Memory B cell (primary cell): Measurements from ENCODE around the gene DGKA.
A peak's percentile ranks its signal among the peaks of the same experiment; 100 is the strongest.

Source experiments
- ATAC-seq: fragments of 150-1000 bp; cut with Tn5 transposase; 2 replicates; pipeline ENCODE4 v1.10.0; 2021; ENCODE audit warnings: low read depth, mild to moderate bottlenecking, moderate library complexity
- DNase-seq, 2 donors: peaks; one replicate each; pipeline ENCODE4 v3.0.0; 2022; ENCODE audit warnings: low spot score in 2 of 2
- H3K27ac Mint-ChIP-seq: one replicate; pipeline ENCODE4 v1.8.0; 2022; ENCODE audit warnings: mild to moderate bottlenecking, moderate library complexity, mixed read lengths
- H3K27me3 Mint-ChIP-seq: one replicate; pipeline ENCODE4 v1.8.0; 2022; ENCODE audit warnings: mixed read lengths
- H3K36me3 Mint-ChIP-seq: one replicate; pipeline ENCODE4 v1.8.0; 2022; ENCODE audit warnings: mild to moderate bottlenecking, mixed read lengths
- H3K4me1 Mint-ChIP-seq: one replicate; pipeline ENCODE4 v1.8.0; 2022; ENCODE audit warnings: mixed read lengths
- H3K4me3 Mint-ChIP-seq: one replicate; pipeline ENCODE4 v1.8.0; 2022; ENCODE audit warnings: mild to moderate bottlenecking, moderate library complexity, mixed read lengths
- H3K9me3 Mint-ChIP-seq: one replicate; pipeline ENCODE4 v1.8.0; 2022; ENCODE audit warnings: mixed read lengths

DGKA gene

DNA sequence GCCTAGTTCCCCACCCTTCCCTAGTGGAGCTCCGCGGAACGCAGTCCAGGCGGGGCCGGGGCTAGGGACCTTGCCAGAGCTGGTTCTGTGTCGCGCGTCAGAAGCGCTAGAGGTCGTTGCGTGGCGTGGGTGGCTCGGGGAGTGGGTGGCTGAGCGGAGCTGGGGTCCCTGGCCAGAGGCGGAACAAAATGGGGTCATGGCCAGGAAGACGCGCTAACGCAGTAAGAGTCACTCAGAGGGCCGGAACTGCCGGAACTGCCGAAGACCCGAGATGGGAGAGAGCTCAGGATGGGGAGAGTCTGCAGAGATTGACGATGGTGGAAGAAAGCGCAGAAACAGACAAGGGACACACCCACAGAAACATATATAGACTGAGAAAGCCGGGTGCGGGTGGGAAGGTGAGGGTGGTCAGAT lies 4.8 kb downstream of the DGKA start:
- ATAC-seq (no peak), DNase-seq (no peak)
- peaks cover 43% of the 10 kb centered on the region for H3K4me1 Mint-ChIP-seq
- no peaks in the 10 kb centered on the region for H3K27me3 Mint-ChIP-seq
- peaks cover 33% of the 10 kb centered on the region for H3K36me3 Mint-ChIP-seq
- no peaks in the 10 kb centered on the region for H3K9me3 Mint-ChIP-seq
- H3K4me3 Mint-ChIP-seq = no peak overlapping the region
- peak overlapping the region; percentile 80 for H3K27ac Mint-ChIP-seq

- peaks cover 36% of the 10 kb centered on the region for H3K36me3 Mint-ChIP-seq
- no peaks in the 10 kb centered on the region for H3K27me3 Mint-ChIP-seq
- DNase-seq = no peak
- H3K4me3 Mint-ChIP-seq = no peak overlapping the region
- peak overlapping the region; percentile 66 for H3K27ac Mint-ChIP-seq
- no peaks in the 10 kb centered on the region for H3K9me3 Mint-ChIP-seq
- peaks cover 40% of the 10 kb centered on the region for H3K4me1 Mint-ChIP-seq
- no peak for ATAC-seq
These were observed 7.0 kb downstream of the DGKA start for GRCh38 chr12:55937981-55938380.

DNA sequence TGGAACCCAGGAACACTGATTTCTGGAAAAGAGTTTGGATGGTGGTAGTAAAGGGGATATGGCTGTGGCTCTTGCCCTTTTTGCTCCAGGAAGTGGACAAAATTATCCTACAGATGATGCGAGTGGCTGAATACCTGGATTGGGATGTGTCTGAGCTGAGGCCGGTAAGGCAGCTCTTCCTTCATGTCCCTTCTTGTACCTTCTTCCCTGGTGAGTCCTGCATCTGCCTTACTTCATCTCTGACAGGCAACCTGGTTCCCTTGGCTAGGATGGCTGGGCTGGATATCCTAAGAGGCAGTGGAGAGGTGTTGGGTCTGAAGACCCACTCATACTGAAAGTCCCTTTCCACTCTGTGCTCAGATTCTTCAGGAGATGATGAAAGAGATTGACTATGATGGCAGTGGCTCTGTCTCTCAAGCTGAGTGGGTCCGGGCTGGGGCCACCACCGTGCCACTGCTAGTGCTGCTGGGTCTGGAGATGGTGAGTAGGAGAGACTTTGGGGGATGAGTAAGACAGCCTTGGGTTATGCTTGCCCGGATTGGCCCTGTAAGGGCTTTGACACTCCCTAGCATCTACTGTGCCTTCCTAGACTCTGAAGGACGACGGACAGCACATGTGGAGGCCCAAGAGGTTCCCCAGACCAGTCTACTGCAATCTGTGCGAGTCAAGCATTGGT lies 8.0 kb downstream of the DGKA start:
- peaks cover 40% of the 10 kb centered on the region for H3K36me3 Mint-ChIP-seq
- ATAC-seq = no peak
- peaks cover 34% of the 10 kb centered on the region for H3K4me1 Mint-ChIP-seq
- H3K27ac Mint-ChIP-seq = peak overlapping the region; percentile 66
- DNase-seq = no peak
- no peak overlapping the region for H3K4me3 Mint-ChIP-seq
- no peaks in the 10 kb centered on the region for H3K27me3 Mint-ChIP-seq
- no peaks in the 10 kb centered on the region for H3K9me3 Mint-ChIP-seq

DNA sequence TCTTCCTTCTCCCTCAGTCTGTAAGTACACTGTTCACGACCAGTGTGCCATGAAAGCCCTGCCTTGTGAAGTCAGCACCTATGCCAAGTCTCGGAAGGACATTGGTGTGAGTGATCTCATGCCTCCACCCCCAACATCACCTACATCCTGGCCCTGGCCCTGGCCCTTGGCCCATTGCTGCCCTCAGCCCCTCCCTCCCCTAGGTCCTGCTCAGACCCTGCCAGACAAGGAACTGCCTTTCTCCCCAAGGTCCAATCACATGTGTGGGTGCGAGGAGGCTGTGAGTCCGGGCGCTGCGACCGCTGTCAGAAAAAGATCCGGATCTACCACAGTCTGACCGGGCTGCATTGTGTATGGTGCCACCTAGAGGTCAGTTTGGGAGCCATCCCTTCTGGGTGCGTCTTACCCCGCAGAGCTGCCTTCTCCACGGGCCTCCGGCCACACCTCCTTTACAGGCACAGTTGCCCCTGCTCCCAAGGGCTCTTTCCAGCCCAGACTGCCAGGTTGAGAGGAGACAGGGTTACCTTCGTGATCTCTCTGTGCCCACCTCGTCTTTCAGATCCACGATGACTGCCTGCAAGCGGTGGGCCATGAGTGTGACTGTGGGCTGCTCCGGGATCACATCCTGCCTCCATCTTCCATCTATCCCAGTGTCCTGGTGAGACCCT lies 9.2 kb downstream of the DGKA start:
- no peaks in the 10 kb centered on the region for H3K27me3 Mint-ChIP-seq
- H3K27ac Mint-ChIP-seq = peak overlapping the region; percentile 66
- H3K36me3 Mint-ChIP-seq = peaks cover 44% of the 10 kb centered on the region
- H3K4me1 Mint-ChIP-seq = peaks cover 27% of the 10 kb centered on the region
- peak overlapping the region; percentile 8 for H3K4me3 Mint-ChIP-seq
- H3K9me3 Mint-ChIP-seq = no peaks in the 10 kb centered on the region
- DNase-seq (peak; percentile 81 to 85), ATAC-seq (peak; percentile 100)

- H3K27ac Mint-ChIP-seq = no peak overlapping the region
- no peaks in the 10 kb centered on the region for H3K27me3 Mint-ChIP-seq
- ATAC-seq (no peak), DNase-seq (no peak)
- H3K9me3 Mint-ChIP-seq = no peaks in the 10 kb centered on the region
- H3K4me1 Mint-ChIP-seq = peaks cover 20% of the 10 kb centered on the region
- no peak overlapping the region for H3K4me3 Mint-ChIP-seq
- H3K36me3 Mint-ChIP-seq = peaks cover 38% of the 10 kb centered on the region
These were observed 11.1 kb downstream of the DGKA start for GRCh38 chr12:55942055-55942454.

GRCh38 chr12:55942577-55943136 lies 11.7 kb downstream of the DGKA start:
- no peak overlapping the region for H3K4me3 Mint-ChIP-seq
- H3K9me3 Mint-ChIP-seq = no peaks in the 10 kb centered on the region
- H3K27me3 Mint-ChIP-seq = no peaks in the 10 kb centered on the region
- peak overlapping the region; percentile 58 for H3K27ac Mint-ChIP-seq
- peaks cover 20% of the 10 kb centered on the region for H3K4me1 Mint-ChIP-seq
- H3K36me3 Mint-ChIP-seq = peaks cover 37% of the 10 kb centered on the region
- no peak for DNase-seq
- no peak for ATAC-seq

DNA sequence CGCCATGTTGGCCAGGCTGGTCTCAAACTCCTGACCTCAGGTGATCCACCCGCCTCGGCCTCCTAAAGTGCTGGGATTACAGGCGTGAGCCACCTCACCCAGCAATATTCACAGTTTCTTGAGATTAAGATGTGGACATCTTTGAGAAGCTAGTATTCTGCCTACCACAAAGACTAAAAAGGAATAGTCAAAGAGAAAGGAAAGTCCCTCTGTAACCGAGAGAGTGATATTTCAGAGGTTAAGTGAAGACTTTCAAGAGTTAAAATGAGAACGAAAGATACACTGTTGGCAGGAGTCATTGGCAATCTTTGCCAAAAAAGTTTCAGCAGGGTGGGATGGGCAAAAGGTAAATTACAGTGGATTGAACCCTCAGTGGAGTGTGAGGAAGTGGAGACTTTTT lies 15.6 kb downstream of the DGKA start:
- ATAC-seq (no peak), DNase-seq (no peak)
- H3K4me1 Mint-ChIP-seq = peaks cover 5% of the 10 kb centered on the region
- H3K4me3 Mint-ChIP-seq = no peak overlapping the region
- H3K27ac Mint-ChIP-seq = no peak overlapping the region
- no peaks in the 10 kb centered on the region for H3K27me3 Mint-ChIP-seq
- H3K36me3 Mint-ChIP-seq = peaks cover 37% of the 10 kb centered on the region
- no peaks in the 10 kb centered on the region for H3K9me3 Mint-ChIP-seq

DNA sequence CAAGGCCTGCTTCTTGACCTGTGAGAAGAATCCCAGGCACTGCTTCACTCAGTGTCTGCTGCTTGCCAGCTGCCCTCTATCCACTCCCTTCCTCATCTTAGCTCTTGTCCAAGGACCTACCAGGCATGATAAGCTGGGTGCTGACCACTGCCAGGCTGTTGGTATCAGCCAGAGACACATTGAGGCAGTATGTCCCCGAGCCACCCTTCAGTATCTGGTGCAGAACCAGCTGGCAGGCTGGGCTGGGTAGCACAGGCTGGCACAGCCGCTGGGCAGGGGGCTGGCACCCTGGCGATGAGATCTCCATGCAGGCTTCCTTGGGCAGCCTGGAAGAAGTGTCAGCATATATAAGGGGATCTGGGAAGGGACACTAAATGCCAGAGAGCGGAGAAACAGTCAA lies 24.4 kb downstream of the DGKA start:
- Mint-ChIP-seq H3K4me3 (no peak overlapping the region), H3K36me3 (peaks cover 24% of the 10 kb centered on the region), H3K27me3 (no peaks in the 10 kb centered on the region), H3K4me1 (peaks cover 5% of the 10 kb centered on the region), H3K9me3 (no peaks in the 10 kb centered on the region), H3K27ac (peak overlapping the region; percentile 11)
- ATAC-seq (no peak), DNase-seq (no peak)

DNA sequence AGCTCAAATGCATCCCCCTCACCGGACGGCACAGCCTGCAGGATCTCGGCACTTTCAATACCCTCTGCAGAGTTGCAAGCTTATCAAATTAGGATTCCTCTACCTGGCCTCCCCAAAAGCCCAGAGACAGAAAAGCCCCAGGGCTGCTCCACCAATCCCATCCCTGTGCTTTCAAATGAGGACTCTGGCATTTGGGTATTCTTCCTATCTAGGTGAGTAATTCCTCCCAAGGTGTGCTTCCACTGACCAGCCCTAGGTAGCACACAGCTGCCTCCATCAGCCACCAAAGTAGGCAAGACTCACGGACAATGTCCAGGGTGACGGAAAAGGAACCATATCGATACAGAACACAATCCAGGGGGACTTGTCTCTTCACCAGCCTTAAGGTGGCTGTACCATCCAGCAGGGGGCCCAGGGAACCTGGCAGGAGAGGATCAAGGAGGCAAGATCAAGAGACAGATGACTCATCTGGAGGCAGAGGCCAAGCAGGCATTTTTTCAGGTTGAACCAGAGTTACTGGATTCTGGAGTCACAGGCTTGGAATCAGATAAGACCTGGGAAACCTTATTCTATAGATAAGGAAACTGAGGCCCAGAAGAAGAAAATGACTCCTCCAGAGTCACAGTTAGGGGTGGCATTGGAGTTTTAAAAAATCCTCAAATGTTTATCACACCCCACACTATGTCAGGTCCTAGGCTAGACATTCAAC lies 25.0 kb downstream of the DGKA start:
- peak overlapping the region; percentile 11 for H3K27ac Mint-ChIP-seq
- DNase-seq (no peak), ATAC-seq (peak; percentile 39)
- no peaks in the 10 kb centered on the region for H3K9me3 Mint-ChIP-seq
- H3K4me1 Mint-ChIP-seq = peaks cover 5% of the 10 kb centered on the region
- no peaks in the 10 kb centered on the region for H3K27me3 Mint-ChIP-seq
- H3K36me3 Mint-ChIP-seq = peaks cover 24% of the 10 kb centered on the region
- no peak overlapping the region for H3K4me3 Mint-ChIP-seq

DNA sequence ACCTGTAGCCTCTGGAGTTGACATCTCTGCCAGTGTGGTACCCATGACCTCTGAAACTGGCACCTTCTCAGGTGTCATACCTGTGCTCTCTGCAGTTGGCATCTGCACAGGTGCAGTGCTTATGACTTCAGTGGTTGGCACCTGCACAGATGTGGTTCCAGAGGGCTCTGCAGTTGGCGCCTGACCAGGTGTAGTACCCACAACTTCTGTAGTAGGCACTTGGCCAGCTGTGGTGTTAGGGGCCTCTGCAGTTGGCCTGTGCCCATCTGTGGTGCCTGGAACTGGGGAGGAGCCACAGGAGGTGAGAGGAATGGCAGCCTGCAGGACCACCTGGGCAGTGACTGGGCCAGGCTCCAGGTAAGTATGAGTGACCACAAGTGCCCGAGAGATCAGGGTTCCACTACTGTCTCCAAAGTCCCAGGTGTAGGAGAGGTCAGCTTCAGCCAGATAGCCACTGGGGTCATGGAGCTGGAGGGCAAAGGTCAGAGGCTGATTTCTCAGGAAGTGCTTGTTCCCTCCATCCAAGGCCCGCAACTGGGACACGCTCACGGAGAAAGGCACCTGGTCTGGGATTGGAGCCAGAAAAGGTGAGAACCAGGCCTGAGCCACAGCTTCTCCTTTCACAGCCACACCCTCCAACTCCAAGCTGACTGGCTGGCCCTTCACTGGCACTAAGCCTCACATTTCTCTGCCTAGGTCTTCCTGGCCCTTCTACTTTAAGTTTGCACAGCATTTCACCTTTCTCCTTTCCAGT lies 26.3 kb downstream of the DGKA start:
- H3K27ac Mint-ChIP-seq = peak overlapping the region; percentile 11
- no peak overlapping the region for H3K4me3 Mint-ChIP-seq
- DNase-seq (no peak), ATAC-seq (no peak)
- H3K9me3 Mint-ChIP-seq = no peaks in the 10 kb centered on the region
- peaks cover 5% of the 10 kb centered on the region for H3K4me1 Mint-ChIP-seq
- peaks cover 11% of the 10 kb centered on the region for H3K36me3 Mint-ChIP-seq
- no peaks in the 10 kb centered on the region for H3K27me3 Mint-ChIP-seq

GRCh38 chr12:55963760-55964159 lies 32.8 kb downstream of the DGKA start:
- DNase-seq = no peak
- Mint-ChIP-seq H3K27me3 (no peaks in the 10 kb centered on the region), H3K36me3 (no peaks in the 10 kb centered on the region), H3K4me1 (peaks cover 27% of the 10 kb centered on the region), H3K4me3 (no peak overlapping the region), H3K9me3 (no peaks in the 10 kb centered on the region), H3K27ac (no peak overlapping the region)
- ATAC-seq = no peak

- ATAC-seq (no peak), DNase-seq (no peak)
- Mint-ChIP-seq H3K4me1 (peaks cover 27% of the 10 kb centered on the region), H3K27ac (no peak overlapping the region), H3K27me3 (no peaks in the 10 kb centered on the region), H3K9me3 (no peaks in the 10 kb centered on the region), H3K36me3 (no peaks in the 10 kb centered on the region), H3K4me3 (peak overlapping the region; percentile 33)
These were observed 34.3 kb downstream of the DGKA start for GRCh38 chr12:55965240-55965639.

- ATAC-seq = no peak
- H3K36me3 Mint-ChIP-seq = no peaks in the 10 kb centered on the region
These were observed 35.0 kb downstream of the DGKA start, which contains the start of gene PMEL for GRCh38 chr12:55965941-55966407. TSS of gene PMEL (minus strand) at chr12:55966042. CDS start at chr12:55966011, 31 bp downstream.

More at GRCh38 chr12:55965941-55966407, 35.0 kb downstream of the DGKA start, which contains the start of gene PMEL:
- Mint-ChIP-seq H3K9me3 (no peaks in the 10 kb centered on the region), H3K27me3 (no peaks in the 10 kb centered on the region), H3K4me1 (peaks cover 27% of the 10 kb centered on the region), H3K4me3 (peak within 1 kb of the TSS; percentile 93), H3K27ac (peak within 1 kb of the TSS; percentile 70)
- no peak for DNase-seq
